HG03095 (cell line): ENCODE data around the gene CD34.
"Not testable (repeated sequence)": the region's sequence is repeated elsewhere in the genome, so short reads cannot be mapped to it uniquely, and the experiment has no call there.

Source experiments
- ATAC-seq: cut with Tn5 transposase; IDR thresholded peaks from one replicate; pipeline ENCODE4 v1.9.1; 2021; ENCODE audit warnings: moderate library complexity; ENCODE audit not compliant: unreplicated experiment

CD34 gene

GRCh38 chr1:207877914-207878313 is 33.0 kb downstream of the CD34 start:
- not testable (repeated sequence) for ATAC-seq

GRCh38 chr1:207876131-207876530 is 34.8 kb downstream of the CD34 start:
- ATAC-seq = peak; percentile 53

GRCh38 chr1:207875532-207875931 is 35.4 kb downstream of the CD34 start:
- ATAC-seq = no peak

GRCh38 chr1:207873055-207873890 is 37.7 kb downstream of the CD34 start:
- ATAC-seq = no peak

GRCh38 chr1:207872621-207873020 is 38.3 kb downstream of the CD34 start:
- no peak for ATAC-seq

- ATAC-seq = no peak
These were observed 39.7 kb downstream of the CD34 start for GRCh38 chr1:207871117-207871649.

GRCh38 chr1:207870306-207871031 is 40.5 kb downstream of the CD34 start:
- ATAC-seq = no peak

GRCh38 chr1:207869859-207870258 is 41.1 kb downstream of the CD34 start:
- ATAC-seq = no peak

GRCh38 chr1:207868774-207869721 is 41.9 kb downstream of the CD34 start:
- peak; percentile 71 for ATAC-seq

GRCh38 chr1:207868251-207868773 is 42.6 kb downstream of the CD34 start:
- ATAC-seq = no peak

- no peak for ATAC-seq
These were observed 43.5 kb downstream of the CD34 start for GRCh38 chr1:207867136-207868109.

GRCh38 chr1:207866471-207867135 is 44.3 kb downstream of the CD34 start:
- ATAC-seq = no peak

GRCh38 chr1:207863893-207864535 is 46.9 kb downstream of the CD34 start:
- ATAC-seq = peak; percentile 66

- ATAC-seq = no peak
These were observed 48.6 kb downstream of the CD34 start for GRCh38 chr1:207862241-207862787.

GRCh38 chr1:207861442-207862177 is 49.3 kb downstream of the CD34 start:
- ATAC-seq = no peak

GRCh38 chr1:207860531-207860930 is 50.4 kb downstream of the CD34 start:
- no peak for ATAC-seq

- ATAC-seq = no peak
These were observed 52.1 kb downstream of the CD34 start for GRCh38 chr1:207858806-207859205.
